HG03354 (cell line): ENCODE results near the gene MICA.
"Not testable (repeated sequence)": the region's sequence is repeated elsewhere in the genome, so short reads cannot be mapped to it uniquely, and the experiment has no call there.

Source experiments
- ATAC-seq: cut with Tn5 transposase; IDR thresholded peaks from one replicate; pipeline ENCODE4 v1.9.1; 2021; ENCODE audit warnings: mild to moderate bottlenecking; ENCODE audit not compliant: unreplicated experiment, poor library complexity, severe bottlenecking

Gene MICA

DNA sequence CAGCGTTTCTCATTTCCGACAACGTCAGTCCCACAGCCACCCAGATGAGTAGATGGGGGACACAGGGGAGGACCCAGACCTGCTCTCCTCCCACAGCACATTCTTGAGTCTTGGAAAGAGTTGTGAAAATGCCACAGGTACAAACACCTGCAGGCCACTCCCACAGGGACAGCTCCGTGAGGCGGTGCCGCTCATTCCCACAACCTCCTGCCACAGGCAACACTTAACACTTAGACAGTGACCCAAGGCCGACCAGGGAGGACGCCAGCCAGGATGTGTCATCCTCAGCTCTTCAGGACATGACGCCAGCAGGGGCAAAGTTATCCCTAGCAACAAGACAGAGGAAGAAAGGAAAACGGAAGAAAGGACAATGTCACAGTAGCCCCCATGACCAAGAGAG, 23.5 kb upstream of the MICA start:
- ATAC-seq: no peak

DNA sequence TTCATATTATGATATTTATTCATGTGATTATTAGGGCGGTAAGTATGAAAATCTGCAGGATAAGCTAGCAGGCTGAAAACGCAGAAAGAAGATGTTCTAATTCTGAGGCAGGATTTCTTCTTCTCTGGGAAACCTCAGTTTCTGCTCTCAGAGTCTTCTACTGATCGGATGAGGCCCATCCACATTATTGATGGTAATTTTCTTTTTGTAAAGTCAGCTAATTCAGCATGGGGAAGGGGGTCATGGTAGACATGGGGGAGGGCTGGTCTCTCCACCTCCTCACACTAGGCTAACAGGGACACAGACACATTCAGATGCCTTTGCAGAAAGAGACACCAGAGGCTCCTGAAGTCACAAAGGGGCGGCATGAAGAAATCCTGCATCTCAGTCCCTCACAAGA, 21.7 kb upstream of the MICA start:
- ATAC-seq: no peak

DNA sequence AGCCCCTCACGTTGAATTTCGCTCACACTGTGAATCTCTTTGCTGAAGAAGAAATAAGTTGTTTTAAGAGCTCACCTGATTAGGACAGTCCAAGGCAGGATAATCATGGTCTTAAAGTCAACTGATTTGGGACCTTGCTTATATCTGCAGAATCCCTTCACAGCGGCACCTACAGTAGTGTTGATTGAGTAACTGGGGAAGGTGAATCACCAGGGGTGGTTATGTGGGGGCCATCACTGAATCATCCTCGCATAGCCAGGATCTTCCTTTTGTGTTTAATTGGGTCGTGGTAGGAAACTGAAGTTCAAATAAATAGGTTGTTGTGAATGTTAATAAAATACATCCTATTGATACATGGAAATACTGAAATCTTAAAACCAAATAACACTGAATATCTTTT, 20.2 kb upstream of the MICA start:
- ATAC-seq: no peak

DNA sequence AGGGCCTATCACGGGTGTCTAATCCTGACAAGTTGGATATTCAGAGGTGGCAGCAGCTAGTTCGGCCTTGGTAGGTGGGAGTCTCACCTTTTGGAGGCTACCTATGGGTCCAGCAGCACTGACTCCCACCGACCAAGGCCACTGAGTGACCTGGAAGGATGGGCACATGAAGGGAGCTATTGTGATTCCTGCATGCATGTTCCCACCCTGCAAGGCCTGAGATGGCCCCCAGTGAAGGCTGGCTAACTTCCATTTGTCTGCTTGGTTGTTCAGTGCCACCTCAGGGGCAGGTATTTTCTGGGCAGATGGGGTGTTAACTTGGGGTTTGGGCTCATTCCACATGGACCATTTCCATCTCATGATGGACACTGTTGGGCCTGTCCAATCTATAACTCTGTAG, 18.4 kb upstream of the MICA start:
- no peak for ATAC-seq

DNA sequence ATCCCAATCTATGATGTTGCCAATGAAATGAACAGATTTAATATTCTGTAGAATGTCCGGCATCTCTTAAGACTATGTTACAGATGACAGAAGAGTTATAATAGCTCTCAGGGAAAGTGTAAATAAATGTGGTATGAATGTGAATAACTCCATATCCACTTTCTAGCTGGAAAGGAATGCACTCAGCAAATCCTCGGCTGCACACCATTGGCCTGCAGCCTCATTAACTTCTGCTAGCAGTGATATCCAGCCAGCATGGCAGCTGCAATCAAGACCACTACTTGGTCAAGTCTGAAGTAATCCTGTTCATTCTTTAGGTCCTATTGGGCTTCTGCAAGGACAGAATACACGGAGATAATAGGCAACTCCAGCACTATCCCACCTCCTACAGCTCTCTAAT, 17.3 kb upstream of the MICA start:
- no peak for ATAC-seq

DNA sequence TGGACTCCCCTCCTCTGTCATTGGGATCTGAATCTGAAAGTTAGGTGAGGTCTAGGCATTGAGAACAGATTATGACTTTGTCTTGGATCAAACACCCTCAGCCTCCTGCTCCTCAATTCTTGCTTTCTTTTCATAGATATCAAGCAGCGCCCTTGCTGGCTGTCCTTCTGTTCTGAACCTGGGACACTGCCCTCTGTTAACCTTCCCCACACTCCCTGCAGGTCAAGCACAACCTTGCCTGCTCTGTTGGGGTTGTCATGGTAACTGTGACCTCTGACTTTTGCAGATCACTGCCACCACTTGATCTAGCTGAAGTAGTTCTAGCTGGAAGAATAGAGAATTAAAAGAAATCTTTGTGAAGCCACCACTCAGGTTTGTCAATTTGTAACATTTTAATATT, 16.4 kb upstream of the MICA start:
- ATAC-seq: no peak

DNA sequence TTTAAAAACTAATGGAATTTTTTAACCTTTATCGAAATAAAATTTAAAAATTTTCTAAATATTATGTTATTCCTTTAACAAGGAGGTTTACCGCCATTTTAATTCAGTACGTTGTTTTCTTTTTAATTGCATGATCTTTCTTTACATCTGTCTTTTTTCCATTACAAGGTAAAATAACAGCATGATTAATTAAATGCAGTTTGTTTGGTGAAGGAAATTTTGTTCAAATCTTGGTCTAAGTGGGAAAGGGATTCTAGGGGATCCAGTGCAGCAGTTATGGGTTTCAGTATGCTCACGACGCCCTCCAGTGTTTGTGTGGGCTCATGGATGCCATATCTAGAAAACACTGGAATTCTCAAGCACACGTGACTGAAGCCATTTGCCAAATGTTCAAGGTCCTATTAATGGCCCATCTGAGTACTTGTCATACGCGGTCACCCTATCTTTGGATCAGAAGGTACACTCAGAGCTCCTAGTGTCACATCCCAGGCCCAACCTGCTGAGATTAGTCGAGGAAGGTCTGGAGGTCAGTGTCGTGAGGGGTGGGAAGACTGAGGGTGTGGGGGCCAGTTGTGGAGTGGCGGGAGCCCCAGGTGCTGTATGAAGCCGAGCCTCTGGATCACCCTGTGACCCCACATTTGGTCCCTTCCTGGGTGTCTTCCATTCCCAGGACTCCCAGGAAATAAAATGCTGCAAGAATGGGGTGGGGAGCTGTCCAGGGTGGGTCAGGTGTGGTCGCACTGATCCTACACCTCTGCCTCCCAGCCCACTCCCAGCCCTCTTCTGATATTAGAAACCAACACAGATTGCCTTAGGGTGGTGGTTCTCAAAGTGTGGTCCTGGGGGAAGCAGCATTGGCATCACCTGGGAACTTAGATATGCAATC, 14.2 kb upstream of the MICA start:
- ATAC-seq: not testable (repeated sequence)

DNA sequence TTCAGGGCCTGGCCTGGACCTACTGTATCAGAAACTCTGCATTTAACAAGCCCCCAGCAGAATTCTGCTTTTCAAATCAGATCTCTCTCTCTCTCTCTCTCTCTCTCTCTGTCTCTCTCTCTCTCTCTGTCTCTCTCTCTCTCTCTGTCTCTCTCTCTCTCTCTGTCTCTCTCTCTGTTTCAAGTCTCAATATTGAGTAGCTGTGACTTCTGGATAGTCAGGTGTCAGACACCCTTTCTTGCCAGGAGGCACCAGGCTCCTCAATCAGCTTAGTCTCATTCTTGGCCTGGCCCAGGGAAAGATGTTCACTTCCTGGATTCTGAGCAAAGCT, 13.6 kb upstream of the MICA start:
- not testable (repeated sequence) for ATAC-seq

DNA sequence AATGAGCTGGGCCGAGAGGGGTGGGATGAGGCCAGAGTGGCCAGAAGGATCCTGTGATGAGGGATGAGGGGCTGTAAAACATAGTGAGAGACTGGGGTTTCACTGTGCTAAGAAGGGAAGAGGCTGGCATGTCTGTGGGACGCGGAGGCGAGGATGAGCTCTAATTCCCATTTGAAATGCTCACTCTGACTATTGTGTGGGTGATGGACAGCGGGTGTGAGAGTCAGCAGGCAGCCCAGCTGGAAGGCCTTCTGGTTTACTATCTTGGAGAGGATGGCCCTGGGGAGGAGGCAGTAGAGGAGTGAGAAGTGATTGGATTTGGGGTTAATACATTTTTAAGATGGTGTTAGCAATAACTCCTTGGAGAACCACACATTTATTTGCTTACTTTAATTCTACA, 9.5 kb upstream of the MICA start:
- ATAC-seq: no peak

DNA sequence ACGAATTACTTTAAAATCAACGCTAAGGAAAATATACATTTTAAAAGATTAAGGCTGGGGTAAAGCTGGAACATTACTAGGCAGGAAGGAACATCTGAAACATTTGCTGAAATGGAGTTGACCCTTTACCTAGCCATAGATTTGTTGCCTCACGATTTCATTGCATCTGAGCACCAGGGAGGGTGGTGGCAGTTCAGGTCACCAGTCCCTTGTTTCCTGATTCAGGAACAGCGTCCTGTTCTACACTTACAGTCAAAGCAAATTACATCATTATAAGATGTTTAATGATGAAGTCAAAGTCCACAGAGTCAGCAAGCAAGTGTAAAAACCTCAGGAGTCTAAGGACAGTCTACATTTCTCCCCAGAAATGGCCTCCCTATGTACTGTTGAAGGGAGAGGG, 9.0 kb upstream of the MICA start:
- ATAC-seq: no peak

DNA sequence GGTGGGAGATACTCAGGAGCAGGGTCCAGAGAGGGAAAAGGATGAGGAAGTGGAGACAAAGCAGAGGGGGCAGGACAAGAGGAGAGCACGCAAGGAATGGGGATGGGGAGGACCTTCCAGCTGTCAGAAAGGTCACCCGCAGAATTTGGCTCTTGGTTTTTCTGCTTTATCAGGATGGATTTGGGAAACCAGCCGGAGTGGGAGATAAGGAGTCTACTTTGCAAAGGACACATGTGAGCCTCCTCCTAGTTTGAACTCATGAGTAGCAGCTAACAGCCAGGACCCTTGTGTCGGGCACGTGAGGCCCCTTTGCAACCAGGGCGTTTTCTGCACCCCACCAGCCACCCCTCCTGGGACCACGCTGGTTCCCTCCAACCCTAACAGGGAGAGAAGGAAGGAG, 7.6 kb upstream of the MICA start:
- ATAC-seq: no peak

DNA sequence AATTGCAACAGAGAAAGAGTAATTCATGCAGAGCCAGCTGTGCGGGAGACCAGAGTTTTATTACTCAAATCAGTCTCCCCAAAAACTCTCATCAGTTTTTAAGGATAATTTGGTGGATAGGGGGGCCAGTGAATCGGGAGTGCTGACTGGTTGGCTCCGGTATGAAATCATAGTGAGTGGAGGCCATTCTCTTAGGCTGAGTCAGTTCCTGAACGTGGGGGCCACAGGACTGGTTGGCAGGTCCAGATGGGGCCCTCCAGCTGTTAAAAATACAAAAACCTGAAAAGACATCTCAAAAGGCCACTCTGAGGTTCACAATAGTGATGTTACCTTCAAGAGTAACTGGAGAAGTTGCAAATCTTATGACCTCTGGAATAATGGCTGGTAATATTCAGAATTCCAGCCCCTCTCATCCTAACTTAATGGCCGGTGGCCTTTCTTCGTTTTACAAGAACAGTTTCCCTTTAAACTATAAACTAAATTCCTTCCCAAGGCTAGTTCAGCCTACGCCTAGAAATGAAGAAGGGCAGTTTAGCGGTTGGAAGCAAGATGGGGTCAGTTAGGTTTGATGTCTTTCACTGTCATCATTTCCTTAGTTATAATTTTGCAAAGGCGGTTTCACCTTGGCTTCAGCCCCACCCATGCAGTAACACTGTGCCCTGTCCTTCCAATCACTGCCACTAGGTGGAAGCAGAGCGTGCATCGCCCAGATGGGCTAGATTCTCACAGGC, 6.8 kb upstream of the MICA start:
- peak; percentile 62 for ATAC-seq

DNA sequence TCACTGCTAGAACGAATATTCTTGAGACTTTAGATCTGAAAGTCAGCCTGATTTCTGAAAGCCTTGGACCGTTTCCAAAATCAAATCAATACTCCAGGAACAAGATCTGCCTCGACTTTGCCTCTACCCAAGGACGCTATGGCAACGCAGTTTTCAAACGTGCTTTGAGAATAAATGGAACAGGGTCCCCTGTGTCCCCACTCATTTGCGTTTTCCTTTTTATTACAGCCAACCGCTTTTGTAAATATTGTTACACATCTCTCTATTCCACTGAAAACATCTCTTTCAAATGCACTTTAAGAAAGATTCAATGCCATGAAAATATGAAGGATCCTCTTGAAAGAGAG, 6.3 kb upstream of the MICA start:
- not testable (repeated sequence) for ATAC-seq

DNA sequence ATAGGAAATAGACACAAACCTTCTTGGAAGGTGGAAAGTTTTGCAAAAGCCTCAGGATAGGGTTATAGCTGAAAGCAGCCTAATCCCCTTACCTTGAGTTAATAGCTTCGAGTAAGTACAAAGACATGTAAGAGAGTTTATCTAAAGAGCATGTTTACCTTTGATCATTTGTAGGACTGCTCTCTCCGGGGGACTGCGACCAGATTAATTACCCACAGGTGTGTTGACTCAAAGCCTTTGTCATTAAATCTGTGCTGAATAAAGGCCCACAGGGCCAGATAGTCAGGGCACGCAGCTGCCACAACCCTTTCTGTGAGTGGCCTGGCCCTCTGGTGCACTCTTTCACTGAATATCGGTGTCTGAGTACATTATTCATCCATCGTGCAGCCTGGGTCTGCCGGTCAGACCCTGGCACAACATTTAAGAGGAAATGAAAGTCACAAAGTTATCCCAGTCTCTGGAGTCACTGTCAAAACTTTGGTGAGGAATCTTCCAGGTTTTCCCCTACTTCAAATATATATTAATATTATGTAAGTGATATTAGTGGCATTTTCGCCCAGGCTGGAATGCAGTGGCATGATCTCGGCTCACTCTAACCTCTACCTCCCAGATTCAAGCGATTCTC, 5.4 kb upstream of the MICA start:
- no peak for ATAC-seq

DNA sequence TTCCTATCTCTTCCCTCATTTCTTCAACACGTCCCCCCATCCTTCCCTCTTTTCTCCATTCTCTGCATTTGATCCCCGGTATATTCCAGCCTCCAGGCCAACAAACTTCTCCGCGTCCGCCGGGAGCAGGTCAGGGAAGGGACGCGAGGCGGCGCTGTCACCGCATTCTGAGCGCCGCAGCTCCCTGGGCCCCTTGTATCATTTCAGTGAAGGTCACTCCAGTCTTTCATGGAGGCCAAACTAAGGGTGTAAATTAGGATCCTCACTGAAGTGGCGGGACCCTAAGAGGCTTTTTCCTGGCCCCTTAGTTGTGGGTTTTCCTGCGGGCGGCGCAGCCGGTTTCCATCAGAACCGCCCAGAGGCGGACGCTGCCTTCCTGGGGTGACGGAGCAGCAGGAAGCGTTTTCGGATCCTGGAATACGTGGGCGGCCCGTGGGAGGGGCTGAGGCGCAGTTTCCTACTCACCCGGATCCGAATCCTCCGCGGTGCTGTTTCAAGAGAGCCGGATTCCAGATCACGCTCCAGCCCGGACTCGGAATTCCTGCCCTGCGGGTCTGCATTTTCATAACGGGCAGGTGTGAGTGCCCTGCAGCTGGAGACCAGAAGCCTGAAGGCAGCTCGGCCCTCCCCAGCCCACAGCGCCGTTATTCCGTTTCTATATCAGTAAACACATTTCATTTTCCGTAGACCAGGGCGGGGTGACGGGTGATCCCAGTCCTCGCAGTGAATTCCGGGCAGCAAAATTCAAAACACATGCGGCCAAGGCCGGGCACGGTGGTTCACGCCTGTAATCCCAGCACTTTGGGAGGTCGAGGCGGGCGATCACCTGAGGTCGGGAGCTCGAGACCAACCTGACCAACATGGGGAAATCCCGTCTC, 3.6 kb upstream of the MICA start:
- ATAC-seq: peak; percentile 44

DNA sequence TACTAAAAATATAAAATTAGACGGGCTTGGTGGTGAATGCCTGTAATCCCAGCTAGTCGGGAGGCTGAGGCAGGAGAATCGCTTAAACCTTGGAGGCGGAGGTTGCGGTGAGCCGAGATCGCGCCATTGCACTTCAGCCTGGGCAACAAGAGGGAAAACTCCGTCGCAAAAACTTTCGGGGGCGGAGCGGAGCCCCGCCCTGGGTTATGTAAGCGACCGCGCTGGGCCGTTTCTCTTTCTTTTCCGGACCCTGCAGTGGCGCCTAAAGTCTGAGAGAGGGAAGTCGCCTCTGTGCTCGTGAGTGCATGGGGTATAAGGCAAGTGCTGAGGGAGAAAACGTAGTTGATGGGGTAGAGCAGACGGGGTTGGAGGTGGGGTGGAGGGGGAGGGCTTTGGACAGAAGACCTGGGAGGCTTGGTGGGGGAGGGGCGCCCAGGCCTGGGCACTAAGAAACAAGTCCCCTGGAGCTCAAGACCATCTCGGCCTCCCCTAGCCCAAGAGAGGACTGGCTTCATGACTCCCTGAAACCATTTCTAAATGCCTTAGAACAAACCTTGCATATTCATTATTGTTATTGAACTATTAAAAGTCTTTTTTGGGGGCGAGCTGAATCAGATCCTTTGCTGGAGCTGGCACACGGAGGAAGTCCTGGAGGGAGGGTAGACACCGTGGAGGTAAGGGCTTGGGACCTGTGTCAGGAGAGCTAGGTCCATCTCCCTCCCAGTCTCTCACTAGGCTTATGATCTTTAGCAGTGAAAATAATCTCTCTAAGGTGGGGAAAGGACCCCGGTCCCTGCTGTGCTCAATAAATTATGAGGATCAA, 2.7 kb upstream of the MICA start:
- ATAC-seq: no peak

DNA sequence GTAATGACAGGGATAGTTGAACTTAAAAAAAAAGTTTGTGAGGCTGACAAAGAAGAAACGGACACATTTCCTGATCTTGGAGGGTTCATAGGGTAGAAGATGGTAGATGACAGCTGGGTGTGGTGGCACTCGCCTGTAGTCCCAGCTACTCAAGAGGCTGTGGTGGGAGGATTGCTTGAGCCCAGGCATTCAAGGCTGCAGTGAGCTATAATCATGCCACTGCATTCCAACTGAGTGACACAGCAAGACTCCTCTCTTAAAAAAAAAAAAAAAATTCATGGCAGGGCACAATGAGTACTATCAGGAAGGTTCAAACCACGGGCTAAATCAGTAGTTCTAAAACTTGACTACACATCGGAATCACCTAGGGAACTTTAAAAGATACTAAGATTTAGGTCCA, 2.0 kb upstream of the MICA start:
- ATAC-seq: no peak

DNA sequence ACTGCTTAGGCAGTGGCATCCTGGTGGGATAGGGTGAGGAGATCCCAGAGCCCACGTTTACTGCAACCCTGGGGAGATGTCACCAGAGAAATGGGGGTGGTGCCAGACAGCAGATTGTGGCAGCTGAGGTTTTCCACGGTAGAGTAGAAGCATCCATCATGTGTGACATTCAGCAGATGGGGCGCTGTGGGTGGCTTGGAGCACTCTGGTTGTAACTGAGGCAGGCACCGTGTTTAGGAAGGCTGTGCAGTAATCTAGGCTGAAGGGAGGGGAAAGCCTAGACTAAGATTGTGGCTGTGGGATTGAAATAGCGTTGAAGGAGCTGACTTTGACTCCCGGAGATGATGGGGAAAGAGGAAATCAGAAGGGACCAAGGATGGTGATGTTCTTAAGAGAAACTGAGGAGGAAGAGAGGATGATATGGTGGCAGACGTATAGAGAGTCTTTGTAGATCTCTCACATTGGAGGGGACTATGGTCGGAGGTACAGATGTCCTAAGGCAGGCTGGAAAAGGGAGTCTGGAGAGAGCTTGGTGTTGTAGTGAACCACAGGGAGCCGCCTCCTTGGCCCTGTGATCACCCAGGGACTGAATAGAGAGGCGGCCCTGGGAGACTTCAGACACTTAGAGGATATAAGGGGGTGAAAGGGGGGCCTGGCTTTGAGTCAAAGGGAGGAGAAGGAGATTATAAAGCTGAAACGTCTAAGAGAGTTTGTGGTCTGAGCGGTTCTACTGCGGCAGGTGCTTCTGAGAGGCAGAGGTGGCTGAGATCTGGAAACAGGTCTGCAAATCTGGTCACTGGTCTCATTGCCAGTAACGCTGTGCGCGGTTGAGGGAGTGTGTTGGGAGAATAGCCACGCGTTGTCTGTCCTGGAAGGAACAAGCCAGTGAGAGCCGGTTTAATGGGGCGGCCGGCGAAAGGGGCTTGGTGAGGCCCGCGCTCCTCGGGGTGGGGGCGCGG, 792 bp upstream of the MICA start:
- ATAC-seq: peak; percentile 23
